Thoracic aorta (tissue), 2 donors: ENCODE data around the gene MAST3. TPM values are rescaled to one million over a fixed set of nuclear protein-coding genes. Genes with fewer than 3 reads are reported as not detected.

Experiments
- ATAC-seq: fragments of 150-250 bp; one replicate; pipeline ENCODE4 v1.8.0; 2017; ENCODE audit warnings: low read depth; ENCODE audit not compliant: insufficient number of reproducible peaks, low FRiP score
- DNase-seq: peaks from one replicate; pipeline ENCODE4 v3.0.0-alpha.2; 2020; ENCODE audit warnings: low spot score
- H3K27ac ChIP-seq, 2 donors: fragments of 200-600 bp; sonication (generic); 1 replicate in 1 of 2; 2 replicates in 1 of 2; pipeline ENCODE4 v1.5.1; 2016; ENCODE audit warnings: mild to moderate bottlenecking in 2 of 2, moderate library complexity in 2 of 2
- H3K27me3 ChIP-seq: fragments of 200-600 bp; sonication (generic); replicated peaks from 2 replicates; pipeline ENCODE4 v1.6.0; 2016; ENCODE audit warnings: mild to moderate bottlenecking; ENCODE audit not compliant: insufficient read depth
- H3K36me3 ChIP-seq: fragments of 200-600 bp; sonication (generic); one replicate; pipeline ENCODE4 v1.5.1; 2016
- H3K4me1 ChIP-seq, 2 donors: fragments of 200-600 bp; sonication (generic); 1 replicate in 1 of 2; 2 replicates in 1 of 2; pipeline versions ENCODE4 v1.5.1 to v1.6.0; 2016; ENCODE audit warnings: low read depth in 2 of 2, mild to moderate bottlenecking in 1 of 2; ENCODE audit not compliant: control insufficient read depth in 1 of 2
- H3K4me3 ChIP-seq: fragments of 200-600 bp; sonication (generic); 2 replicates; pipeline ENCODE4 v1.5.1; 2016; ENCODE audit warnings: mild to moderate bottlenecking
- H3K9me3 ChIP-seq: fragments of 200-600 bp; sonication (generic); 2 replicates; pipeline ENCODE4 v1.5.1; 2016
- CTCF ChIP-seq: fragments of 200-600 bp; sonication (generic); IDR thresholded peaks from one replicate; pipeline ENCODE4 v1.5.1; 2019; ENCODE audit warnings: antibody characterized with exemption
- total RNA-seq, 2 donors: library from RNA; depleted of rRNA; stranded (reverse); fragments of >200 nt; gene quantifications; one replicate each; pipeline versions ENCODE4 v1.1.0 to v1.2.3, GENCODE V29; 2016

Gene MAST3
- total RNA-seq, 2 donors from 2014 or later, result 18.7 to 27.8 TPM

GRCh38 chr19:18122424-18122823 is 24.8 kb downstream of the MAST3 start:
- H3K27me3 ChIP-seq, result no peaks in the 10 kb centered on the region
- no peak overlapping the region for H3K4me3 ChIP-seq
- TF ChIP-seq CTCF, result no peak
- H3K36me3 ChIP-seq, result peaks cover 18% of the 10 kb centered on the region
- peaks cover 1 to 15% of the 10 kb centered on the region in 2 donors for H3K4me1 ChIP-seq
- DNase-seq, result no peak
- H3K27ac ChIP-seq, result no peak overlapping the region
- no peak for ATAC-seq
- no peaks in the 10 kb centered on the region for H3K9me3 ChIP-seq

GRCh38 chr19:18122860-18123795 is 25.6 kb downstream of the MAST3 start:
- no peak overlapping the region for H3K27ac ChIP-seq
- DNase-seq (no peak), ATAC-seq (no peak)
- no peaks in the 10 kb centered on the region for H3K27me3 ChIP-seq
- no peaks in the 10 kb centered on the region for H3K9me3 ChIP-seq
- H3K4me3 ChIP-seq, result no peak overlapping the region
- no peak for TF ChIP-seq CTCF
- peaks cover 21% of the 10 kb centered on the region for H3K36me3 ChIP-seq
- peaks cover 0 to 12% of the 10 kb centered on the region in 2 donors for H3K4me1 ChIP-seq

- Histone ChIP-seq H3K27ac (no peak overlapping the region), H3K4me1 (peaks cover 0 to 5% of the 10 kb centered on the region in 2 donors), H3K27me3 (no peaks in the 10 kb centered on the region), H3K9me3 (no peaks in the 10 kb centered on the region), H3K36me3 (peaks cover 26% of the 10 kb centered on the region), H3K4me3 (no peak overlapping the region)
- ATAC-seq, result no peak
- DNase-seq, result no peak
- TF ChIP-seq CTCF, result no peak
These were observed 26.2 kb downstream of the MAST3 start for GRCh38 chr19:18123819-18124218.

GRCh38 chr19:18126097-18126496 is 28.5 kb downstream of the MAST3 start:
- ATAC-seq (no peak), DNase-seq (no peak)
- no peak overlapping the region for H3K4me3 ChIP-seq
- no peaks in the 10 kb centered on the region for H3K27me3 ChIP-seq
- H3K36me3 ChIP-seq, result peaks cover 32% of the 10 kb centered on the region
- no peaks in the 10 kb centered on the region for H3K9me3 ChIP-seq
- no peak overlapping the region for H3K27ac ChIP-seq
- TF ChIP-seq CTCF, result no peak
- no peaks in the 10 kb centered on the region for H3K4me1 ChIP-seq

GRCh38 chr19:18128044-18128443 is 30.5 kb downstream of the MAST3 start:
- no peak for ATAC-seq
- no peaks in the 10 kb centered on the region for H3K27me3 ChIP-seq
- no peak for TF ChIP-seq CTCF
- no peak overlapping the region for H3K4me3 ChIP-seq
- no peak for DNase-seq
- H3K9me3 ChIP-seq, result no peaks in the 10 kb centered on the region
- peaks cover 35% of the 10 kb centered on the region for H3K36me3 ChIP-seq
- no peak overlapping the region for H3K27ac ChIP-seq
- no peaks in the 10 kb centered on the region for H3K4me1 ChIP-seq
